Stimulated activated CD4-positive, alpha-beta T cell treated with anti-CD3 and anti-CD28 coated beads, Interleukin-4, amount 100 ng/mL, for 24 hours (primary cell): ENCODE results near the gene SCYGR1.
A peak's percentile ranks its signal among the peaks of the same experiment; 100 is the strongest.

Source experiments
- DNase-seq: peaks from one replicate; pipeline ENCODE4 v3.0.0-alpha.2; 2020

SCYGR1 gene

GRCh38 chr2:227402321-227402720, 14.6 kb upstream of the SCYGR1 start:
- DNase-seq, result no peak

GRCh38 chr2:227401550-227401949, 13.8 kb upstream of the SCYGR1 start:
- no peak for DNase-seq

GRCh38 chr2:227398684-227399670, 11.2 kb upstream of the SCYGR1 start:
- DNase-seq, result no peak

GRCh38 chr2:227397562-227397961, 9.8 kb upstream of the SCYGR1 start:
- DNase-seq, result no peak

- DNase-seq, result no peak
Measured at GRCh38 chr2:227395556-227395955, 7.8 kb upstream of the SCYGR1 start.

- no peak for DNase-seq
Measured at GRCh38 chr2:227394401-227394800, 6.7 kb upstream of the SCYGR1 start.

GRCh38 chr2:227390468-227391256, 2.9 kb upstream of the SCYGR1 start:
- DNase-seq, result no peak

GRCh38 chr2:227389661-227390060, 1.9 kb upstream of the SCYGR1 start:
- DNase-seq, result no peak

GRCh38 chr2:227389231-227389630, 1.5 kb upstream of the SCYGR1 start:
- no peak for DNase-seq

GRCh38 chr2:227388537-227389011, 825 bp upstream of the SCYGR1 start:
- no peak for DNase-seq

GRCh38 chr2:227386630-227387029, 1.1 kb downstream of the SCYGR1 start:
- no peak for DNase-seq

GRCh38 chr2:227383686-227384085, 4.1 kb downstream of the SCYGR1 start:
- no peak for DNase-seq

- DNase-seq, result peak; percentile 33
Measured at GRCh38 chr2:227382241-227382835, 5.4 kb downstream of the SCYGR1 start.

GRCh38 chr2:227379095-227379494, 8.7 kb downstream of the SCYGR1 start, which contains the start of gene TM4SF20:
Gene TM4SF20 (minus strand): TSS chr2:227379306. CDS start chr2:227379268, 38 bp downstream.
- DNase-seq, result no peak

- DNase-seq, result no peak
Measured at GRCh38 chr2:227378371-227378782, 9.4 kb downstream of the SCYGR1 start.

GRCh38 chr2:227377467-227378351, 10.0 kb downstream of the SCYGR1 start:
- no peak for DNase-seq

GRCh38 chr2:227376656-227377396, 10.9 kb downstream of the SCYGR1 start:
- no peak for DNase-seq

GRCh38 chr2:227374158-227374557, 13.6 kb downstream of the SCYGR1 start:
- DNase-seq, result peak; percentile 58

- no peak for DNase-seq
Measured at GRCh38 chr2:227373389-227373788, 14.4 kb downstream of the SCYGR1 start.

- peak; percentile 17 for DNase-seq
Measured at GRCh38 chr2:227370791-227371312, 16.9 kb downstream of the SCYGR1 start.

- no peak for DNase-seq
Measured at GRCh38 chr2:227370092-227370491, 17.7 kb downstream of the SCYGR1 start.
